ENCODE results near the gene ANKS1B. TPM values are rescaled to one million over a fixed set of nuclear protein-coding genes. Genes with fewer than 3 reads are reported as not detected.
A peak's percentile ranks its signal among the peaks of the same experiment; 100 is the strongest.
"Not testable (repeated sequence)": the region's sequence is repeated elsewhere in the genome, so short reads cannot be mapped to it uniquely, and the experiment has no call there.

The ANKS1B gene
- polyA plus RNA-seq, 4 donors: 3.6 to 4.8 (median 4.0) TPM

GRCh38 chr12:99042226-99042625, 942.5 kb downstream of the ANKS1B start:
- DNase-seq (ENCODE audit: low read depth in 4 of 4, low spot score in 2 of 4): no peak

DNA sequence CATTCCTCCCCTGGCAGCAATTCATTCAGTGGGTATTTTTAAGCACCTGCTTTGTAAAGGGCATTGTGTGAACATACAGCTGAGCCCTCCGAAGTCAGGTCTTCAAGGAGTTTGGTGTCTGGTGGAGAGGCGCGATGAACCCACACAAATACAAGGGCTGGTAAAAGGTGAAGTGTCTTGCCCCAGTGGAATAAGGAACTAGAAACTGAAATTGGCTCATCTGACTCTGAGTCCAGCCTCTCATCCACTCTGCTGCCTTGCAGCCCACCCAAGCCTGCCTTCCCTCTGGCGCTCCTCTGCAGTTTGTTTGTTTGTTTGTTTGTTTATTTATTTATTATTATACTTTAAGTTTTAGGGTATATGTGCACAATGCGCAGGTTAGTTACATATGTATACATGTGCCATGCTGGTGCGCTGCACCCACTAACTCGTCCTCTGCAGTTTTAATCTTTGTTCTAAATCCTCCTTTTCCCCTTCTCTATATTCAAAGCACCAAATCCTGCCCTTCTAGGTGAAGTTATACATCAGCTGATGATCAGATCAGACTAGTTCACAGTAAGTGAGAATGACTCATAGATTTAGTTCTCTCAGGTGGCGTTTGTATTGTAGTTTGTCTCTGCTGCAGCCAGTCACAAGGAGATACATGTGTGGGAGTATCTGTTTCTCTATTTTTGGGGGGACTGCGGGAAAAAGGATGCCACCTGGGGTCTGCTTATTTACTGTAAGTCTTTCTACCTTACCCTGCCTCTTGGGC, 945.2 kb downstream of the ANKS1B start:
- DNase-seq (ENCODE audit: low read depth in 4 of 4, low spot score in 2 of 4): no peak

DNA sequence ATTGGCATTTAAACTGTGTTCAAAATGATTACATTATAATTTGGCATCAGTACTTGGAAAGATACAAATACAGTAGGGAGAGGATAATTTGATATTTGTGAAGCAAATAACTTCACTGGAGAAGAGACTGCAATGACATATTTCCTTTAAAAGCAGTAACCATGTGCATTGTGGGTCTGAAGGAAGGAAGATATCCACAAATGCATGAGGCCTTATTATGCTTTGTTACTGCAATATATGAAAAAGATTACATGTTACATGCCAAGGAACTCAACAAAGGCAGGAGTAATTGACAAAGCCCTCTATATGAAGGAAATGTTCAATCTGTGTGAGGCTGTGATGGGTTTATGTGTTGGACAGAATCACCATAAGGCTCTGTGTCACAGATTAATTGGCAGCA, 948.2 kb downstream of the ANKS1B start:
- no peak for DNase-seq (ENCODE audit: low read depth in 4 of 4, low spot score in 2 of 4)

- no peak for DNase-seq (ENCODE audit: low read depth in 4 of 4, low spot score in 2 of 4)
These were observed 948.9 kb downstream of the ANKS1B start for GRCh38 chr12:99035803-99036202.

GRCh38 chr12:99034201-99034600, 950.5 kb downstream of the ANKS1B start:
- DNase-seq (ENCODE audit: low read depth in 4 of 4, low spot score in 2 of 4): not testable (repeated sequence)

DNA sequence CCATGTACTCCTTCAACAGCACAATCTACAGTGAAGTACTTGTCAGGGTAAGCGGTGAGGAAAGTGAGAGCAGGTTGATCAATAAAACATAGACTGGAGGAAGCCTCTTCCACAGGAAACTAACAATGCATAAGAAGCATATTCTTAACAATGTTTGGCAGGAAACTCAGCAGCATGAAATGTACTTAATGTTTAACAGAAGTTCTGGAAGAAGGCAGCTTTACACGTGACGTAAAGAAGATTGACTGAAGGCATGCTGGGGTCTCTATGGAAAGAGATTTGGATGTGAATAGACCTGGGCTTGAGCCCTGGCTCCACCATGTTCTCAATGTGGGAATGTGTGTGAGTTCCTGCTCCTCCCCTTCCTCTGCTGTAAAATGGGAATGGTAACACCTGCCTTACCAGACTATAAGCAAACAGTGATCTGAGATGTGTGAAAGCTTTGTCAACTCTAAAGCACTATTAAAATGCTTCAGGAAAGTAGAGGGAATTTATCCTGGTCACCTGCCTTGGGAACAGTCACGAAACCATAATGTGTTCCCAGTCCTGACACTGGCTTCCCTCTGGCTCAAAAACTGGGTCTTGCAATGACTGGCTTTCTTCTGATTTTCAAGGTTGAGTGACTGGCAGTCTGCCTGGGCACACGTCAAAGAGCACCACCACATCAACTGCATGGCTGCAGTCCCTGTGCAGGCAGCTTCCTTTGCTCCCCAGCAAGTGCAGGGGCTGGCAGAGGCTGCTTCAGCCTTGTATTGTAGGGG, 955.0 kb downstream of the ANKS1B start:
- peak in 1 of 4 donors; percentile 10 for DNase-seq (ENCODE audit: low read depth in 4 of 4, low spot score in 2 of 4)

GRCh38 chr12:99027461-99027860, 957.3 kb downstream of the ANKS1B start:
- DNase-seq (ENCODE audit: low read depth in 4 of 4, low spot score in 2 of 4): no peak

GRCh38 chr12:99027055-99027393, 957.7 kb downstream of the ANKS1B start:
- no peak for DNase-seq (ENCODE audit: low read depth in 4 of 4, low spot score in 2 of 4)

DNA sequence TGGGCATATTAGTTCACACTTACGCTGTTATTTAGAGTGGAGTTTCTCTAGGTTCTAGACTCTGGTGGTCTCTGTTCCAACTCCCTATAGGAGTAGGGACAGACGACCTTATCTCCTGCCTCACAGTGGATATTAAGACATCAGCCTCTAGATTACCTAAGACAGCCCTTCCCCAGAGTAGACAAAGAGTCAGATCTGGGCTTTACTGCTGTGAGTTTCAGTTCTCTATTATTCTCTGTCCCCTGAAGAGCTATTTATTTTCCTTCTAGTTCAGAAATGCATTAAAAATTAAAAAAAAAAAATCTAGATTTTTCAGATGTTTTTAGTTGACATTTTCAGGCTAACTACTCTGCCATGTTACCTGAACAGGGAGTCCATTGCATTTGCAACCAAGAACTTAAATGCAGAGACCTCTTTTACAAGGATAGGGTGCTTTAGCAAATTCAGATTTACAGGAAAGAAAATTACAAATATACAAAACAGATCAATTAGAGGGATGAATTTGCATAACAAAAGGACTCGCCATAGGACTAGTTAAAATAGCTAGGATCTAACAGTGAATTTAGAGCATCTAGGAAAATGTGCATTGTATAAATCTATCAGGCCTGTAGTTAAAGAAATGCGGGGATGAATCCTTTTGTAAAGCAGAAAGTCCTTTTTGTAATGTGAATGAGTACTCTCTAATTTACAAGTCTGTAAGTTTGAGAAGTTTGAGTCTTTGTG, 958.2 kb downstream of the ANKS1B start:
- no peak for DNase-seq (ENCODE audit: low read depth in 4 of 4, low spot score in 2 of 4)

- no peak for DNase-seq (ENCODE audit: low read depth in 4 of 4, low spot score in 2 of 4)
These were observed 959.9 kb downstream of the ANKS1B start for GRCh38 chr12:99024870-99025269.

- no peak for DNase-seq (ENCODE audit: low read depth in 4 of 4, low spot score in 2 of 4)
These were observed 960.5 kb downstream of the ANKS1B start for GRCh38 chr12:99024191-99024590.

DNA sequence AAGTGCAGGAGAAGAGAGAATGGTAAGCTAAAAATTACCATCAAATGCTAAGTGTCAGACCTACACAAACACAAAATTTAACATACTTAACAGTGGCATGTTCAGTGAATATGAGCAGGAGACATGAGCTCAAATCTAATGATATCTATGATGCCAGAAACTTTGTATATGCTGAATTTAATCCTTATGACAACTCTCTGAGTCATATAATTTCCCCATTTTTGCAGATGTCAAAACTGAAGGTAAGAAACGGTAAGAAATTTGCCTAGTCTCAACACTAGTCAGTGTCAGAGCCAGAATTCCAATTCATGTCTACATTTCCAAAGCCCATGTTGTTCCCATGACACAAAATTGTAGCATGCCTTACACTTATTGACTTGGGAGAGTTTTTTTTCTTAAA, 963.9 kb downstream of the ANKS1B start:
- DNase-seq (ENCODE audit: low read depth in 4 of 4, low spot score in 2 of 4): no peak

- no peak for DNase-seq (ENCODE audit: low read depth in 4 of 4, low spot score in 2 of 4)
These were observed 964.9 kb downstream of the ANKS1B start for GRCh38 chr12:99019798-99020197.

DNA sequence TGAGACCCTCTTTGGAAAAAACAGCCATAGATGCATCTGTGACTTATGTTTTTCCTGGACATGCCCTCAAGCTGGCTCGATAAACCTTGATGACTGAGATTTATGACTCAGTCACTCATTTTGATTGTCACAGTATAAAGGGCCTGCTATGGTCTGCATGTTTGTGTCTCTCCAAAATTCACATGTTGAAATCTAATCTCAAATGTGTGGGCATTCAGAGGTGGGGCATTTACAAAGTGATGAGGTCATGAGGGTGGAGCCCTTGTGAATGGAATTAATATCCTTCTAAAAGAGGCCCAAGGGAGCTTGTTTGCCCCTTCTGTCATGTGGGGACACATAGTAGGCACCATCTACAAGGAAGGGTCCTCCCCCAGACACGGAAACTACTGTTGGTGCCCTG, 966.8 kb downstream of the ANKS1B start:
- DNase-seq (ENCODE audit: low read depth in 4 of 4, low spot score in 2 of 4): no peak

- no peak for DNase-seq (ENCODE audit: low read depth in 4 of 4, low spot score in 2 of 4)
These were observed 975.0 kb downstream of the ANKS1B start for GRCh38 chr12:99009654-99010296.

DNA sequence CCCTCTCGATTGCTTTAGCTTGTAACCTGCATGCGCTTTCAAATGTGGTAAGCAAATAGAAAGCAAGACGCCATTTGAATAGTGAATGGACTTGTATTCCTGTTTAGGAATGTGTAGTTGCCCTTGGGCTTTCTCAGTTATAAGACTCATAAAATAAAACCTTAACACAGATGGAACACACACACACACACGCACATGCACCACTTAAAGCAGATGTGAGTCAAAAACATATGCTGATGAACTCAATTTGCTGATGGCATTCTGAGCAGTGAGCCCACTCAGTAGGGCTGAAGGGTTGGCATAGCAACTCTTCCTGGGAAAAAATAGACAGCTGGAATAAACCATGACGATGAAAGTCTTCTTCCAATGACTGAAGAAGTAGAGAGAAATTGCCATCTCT, 979.1 kb downstream of the ANKS1B start:
- DNase-seq (ENCODE audit: low read depth in 4 of 4, low spot score in 2 of 4): no peak

- DNase-seq (ENCODE audit: low read depth in 4 of 4, low spot score in 2 of 4): no peak
These were observed 979.8 kb downstream of the ANKS1B start for GRCh38 chr12:99004799-99005466.

DNA sequence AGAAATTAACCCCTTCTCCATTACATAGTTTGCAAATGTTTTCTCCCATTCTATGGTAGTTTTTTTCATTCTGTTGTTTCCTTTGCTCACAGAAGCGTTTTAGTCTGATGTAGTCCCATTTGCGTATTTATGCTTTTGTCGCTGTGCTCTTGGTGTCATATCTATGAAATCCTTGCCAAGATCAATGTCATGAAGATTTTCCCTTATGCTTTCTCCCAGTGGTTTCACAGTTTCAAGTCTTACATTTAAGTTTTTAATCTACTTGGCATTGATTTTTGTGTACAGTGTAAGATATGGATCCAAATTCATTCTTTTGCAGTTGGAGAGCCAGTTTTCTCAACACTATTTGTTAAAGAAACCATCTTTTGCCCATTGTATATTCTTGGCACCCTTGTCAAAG, 982.0 kb downstream of the ANKS1B start:
- DNase-seq (ENCODE audit: low read depth in 4 of 4, low spot score in 2 of 4): no peak

DNA sequence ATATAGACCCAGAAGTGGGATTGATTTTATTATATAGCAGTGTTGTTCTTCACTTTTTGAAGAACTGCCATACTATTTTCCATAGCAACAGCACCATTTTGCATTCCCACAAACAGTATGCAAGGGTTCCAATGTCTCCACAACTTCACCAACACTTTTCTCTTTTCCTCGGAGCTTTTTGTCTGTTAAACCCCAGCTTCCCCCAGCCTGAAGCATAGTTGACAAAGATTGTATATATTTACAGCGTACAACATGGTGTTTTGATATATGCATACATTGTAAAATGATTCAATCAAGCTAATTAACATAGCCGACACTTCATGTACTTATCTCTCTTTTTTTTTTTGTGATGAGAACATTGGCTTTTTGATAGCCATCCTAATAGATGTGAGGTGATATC, 982.6 kb downstream of the ANKS1B start:
- DNase-seq (ENCODE audit: low read depth in 4 of 4, low spot score in 2 of 4): no peak

GRCh38 chr12:98999559-98999958, 985.2 kb downstream of the ANKS1B start:
- no peak for DNase-seq (ENCODE audit: low read depth in 4 of 4, low spot score in 2 of 4)

Measured in left renal cortex interstitium (tissue), 4 donors.